NB4 (cell line): ENCODE measurements around the gene BHLHA9.

Experiments
- CTCF ChIP-seq: IDR thresholded peaks from one replicate; pipeline ENCODE4 v1.5.1; 2012; ENCODE audit warnings: low read depth, low read length
- POLR2A ChIP-seq: IDR thresholded peaks from 2 replicates; pipeline ENCODE4 v1.6.1; 2011; ENCODE audit warnings: mild to moderate bottlenecking; ENCODE audit not compliant: insufficient read length; ENCODE audit errors: extremely low read depth

- TF ChIP-seq CTCF: no peak
- no peak for TF ChIP-seq POLR2A
Measured at GRCh38 chr17:1227917-1228780, 42.1 kb upstream of the BHLHA9 start.
